ENCODE measurements around the gene PRKN.

DNA sequence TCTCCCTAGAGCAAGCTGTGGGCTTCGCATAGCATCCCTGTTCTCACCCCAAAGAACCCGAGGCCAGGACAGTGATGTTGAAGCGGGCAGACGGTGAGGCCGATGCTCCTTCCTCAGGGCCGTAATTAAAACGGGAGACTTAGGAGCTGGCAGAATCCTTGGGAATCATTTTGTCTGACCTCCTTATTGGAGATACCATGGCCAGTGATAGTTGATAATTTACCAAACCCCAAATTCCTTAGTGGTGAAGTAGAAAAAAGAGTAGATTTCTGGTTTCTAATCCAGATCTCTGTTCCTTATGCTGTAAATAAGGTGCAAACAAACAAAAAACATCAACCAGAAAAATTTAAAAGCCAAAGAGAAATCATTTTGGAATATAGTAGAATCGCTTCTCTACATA is 1092.7 kb downstream of the PRKN start:
- TF ChIP-seq, protein P1, sequence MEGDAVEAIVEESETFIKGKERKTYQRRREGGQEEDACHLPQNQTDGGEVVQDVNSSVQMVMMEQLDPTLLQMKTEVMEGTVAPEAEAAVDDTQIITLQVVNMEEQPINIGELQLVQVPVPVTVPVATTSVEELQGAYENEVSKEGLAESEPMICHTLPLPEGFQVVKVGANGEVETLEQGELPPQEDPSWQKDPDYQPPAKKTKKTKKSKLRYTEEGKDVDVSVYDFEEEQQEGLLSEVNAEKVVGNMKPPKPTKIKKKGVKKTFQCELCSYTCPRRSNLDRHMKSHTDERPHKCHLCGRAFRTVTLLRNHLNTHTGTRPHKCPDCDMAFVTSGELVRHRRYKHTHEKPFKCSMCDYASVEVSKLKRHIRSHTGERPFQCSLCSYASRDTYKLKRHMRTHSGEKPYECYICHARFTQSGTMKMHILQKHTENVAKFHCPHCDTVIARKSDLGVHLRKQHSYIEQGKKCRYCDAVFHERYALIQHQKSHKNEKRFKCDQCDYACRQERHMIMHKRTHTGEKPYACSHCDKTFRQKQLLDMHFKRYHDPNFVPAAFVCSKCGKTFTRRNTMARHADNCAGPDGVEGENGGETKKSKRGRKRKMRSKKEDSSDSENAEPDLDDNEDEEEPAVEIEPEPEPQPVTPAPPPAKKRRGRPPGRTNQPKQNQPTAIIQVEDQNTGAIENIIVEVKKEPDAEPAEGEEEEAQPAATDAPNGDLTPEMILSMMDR (IDR thresholded peaks at IDR 0.05; ENCODE audit: low read depth, low read length) = no peak
- TF ChIP-seq, protein P2, sequence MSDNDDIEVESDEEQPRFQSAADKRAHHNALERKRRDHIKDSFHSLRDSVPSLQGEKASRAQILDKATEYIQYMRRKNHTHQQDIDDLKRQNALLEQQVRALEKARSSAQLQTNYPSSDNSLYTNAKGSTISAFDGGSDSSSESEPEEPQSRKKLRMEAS (IDR thresholded peaks at IDR 0.05; ENCODE audit: low read depth, low read length) = no peak
- no peak for TF ChIP-seq POLR2A (IDR thresholded peaks at IDR 0.05; ENCODE audit: extremely low read depth, insufficient read length)
